ENCODE results near the gene RAPGEF4. TPM values are rescaled to one million over a fixed set of nuclear protein-coding genes. Genes with fewer than 3 reads are reported as not detected.
A peak's percentile ranks its signal among the peaks of the same experiment; 100 is the strongest.

Gene RAPGEF4
- total and polyA plus RNA-seq, 4 donors, result 6.4 to 33.5 (median 8.6) TPM

GRCh38 chr2:172826522-172826921, 90.9 kb downstream of the RAPGEF4 start:
- no peak overlapping the region for H3K9ac ChIP-seq (ENCODE audit: insufficient read depth in 1 of 2, low read length in 2 of 2)
- no peaks in the 10 kb centered on the region for H3K36me3 ChIP-seq (ENCODE audit: control insufficient read depth in 4 of 4, insufficient read depth in 4 of 4, low read length in 4 of 4)
- WGBS, 2 donors, result 95 to 97% methylated on average over 3 of the region's 3 CpGs
- TF ChIP-seq, protein P1, sequence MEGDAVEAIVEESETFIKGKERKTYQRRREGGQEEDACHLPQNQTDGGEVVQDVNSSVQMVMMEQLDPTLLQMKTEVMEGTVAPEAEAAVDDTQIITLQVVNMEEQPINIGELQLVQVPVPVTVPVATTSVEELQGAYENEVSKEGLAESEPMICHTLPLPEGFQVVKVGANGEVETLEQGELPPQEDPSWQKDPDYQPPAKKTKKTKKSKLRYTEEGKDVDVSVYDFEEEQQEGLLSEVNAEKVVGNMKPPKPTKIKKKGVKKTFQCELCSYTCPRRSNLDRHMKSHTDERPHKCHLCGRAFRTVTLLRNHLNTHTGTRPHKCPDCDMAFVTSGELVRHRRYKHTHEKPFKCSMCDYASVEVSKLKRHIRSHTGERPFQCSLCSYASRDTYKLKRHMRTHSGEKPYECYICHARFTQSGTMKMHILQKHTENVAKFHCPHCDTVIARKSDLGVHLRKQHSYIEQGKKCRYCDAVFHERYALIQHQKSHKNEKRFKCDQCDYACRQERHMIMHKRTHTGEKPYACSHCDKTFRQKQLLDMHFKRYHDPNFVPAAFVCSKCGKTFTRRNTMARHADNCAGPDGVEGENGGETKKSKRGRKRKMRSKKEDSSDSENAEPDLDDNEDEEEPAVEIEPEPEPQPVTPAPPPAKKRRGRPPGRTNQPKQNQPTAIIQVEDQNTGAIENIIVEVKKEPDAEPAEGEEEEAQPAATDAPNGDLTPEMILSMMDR (IDR thresholded peaks at IDR 0.05; ENCODE audit: control extremely low read depth, extremely low read depth), result no peak
- no peaks in the 10 kb centered on the region for H3K9me3 ChIP-seq (ENCODE audit: control insufficient read depth in 4 of 4, insufficient read depth in 3 of 4, low read length in 3 of 4)
- no peaks in the 10 kb centered on the region for H3K27me3 ChIP-seq (ENCODE audit: control insufficient read depth in 3 of 3, insufficient read depth in 3 of 3, low read length in 2 of 3)
- DNase-seq (no peak), ATAC-seq (ENCODE audit: insufficient read depth, low FRiP score) (no peak)
- H3K27ac ChIP-seq (ENCODE audit: low read depth in 1 of 2, low read length in 1 of 2), result no peak overlapping the region
- no peak overlapping the region for H3K4me3 ChIP-seq
- H3K4me1 ChIP-seq (ENCODE audit: control insufficient read depth in 5 of 5, insufficient read depth in 5 of 5, low read length in 5 of 5), result no peaks in the 10 kb centered on the region

DNA sequence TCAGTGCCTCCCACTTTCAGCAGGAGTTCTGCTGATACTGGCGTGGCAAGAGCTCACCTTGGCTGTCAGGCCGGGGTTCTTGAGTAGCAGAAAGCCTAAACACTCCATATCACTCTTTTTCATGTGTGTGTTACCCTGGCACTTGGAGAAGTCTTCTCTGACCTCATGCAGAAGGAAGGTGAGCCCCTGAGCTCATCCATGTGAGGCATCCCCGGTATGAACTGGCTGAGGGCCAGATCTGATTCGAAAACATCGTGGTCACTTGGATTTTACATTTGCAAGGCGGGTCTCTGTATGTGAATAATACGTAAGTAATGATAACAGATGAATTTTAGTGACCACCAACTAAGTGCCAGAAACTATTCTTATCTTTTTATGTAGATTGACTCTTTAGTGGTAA, 93.6 kb downstream of the RAPGEF4 start:
- Histone ChIP-seq H3K4me1 (ENCODE audit: control insufficient read depth in 5 of 5, insufficient read depth in 5 of 5, low read length in 5 of 5) (peaks cover 0 to 4% (median 0%) of the 10 kb centered on the region in 5 donors), H3K36me3 (ENCODE audit: control insufficient read depth in 4 of 4, insufficient read depth in 4 of 4, low read length in 4 of 4) (no peaks in the 10 kb centered on the region), H3K27ac (ENCODE audit: low read depth in 1 of 2, low read length in 1 of 2) (peak overlapping the region in 1 of 2 donors; percentile 39), H3K4me3 (no peak overlapping the region), H3K9ac (ENCODE audit: insufficient read depth in 1 of 2, low read length in 2 of 2) (no peak overlapping the region), H3K9me3 (ENCODE audit: control insufficient read depth in 4 of 4, insufficient read depth in 3 of 4, low read length in 3 of 4) (no peaks in the 10 kb centered on the region), H3K27me3 (ENCODE audit: control insufficient read depth in 3 of 3, insufficient read depth in 3 of 3, low read length in 2 of 3) (no peaks in the 10 kb centered on the region)
- no peak for DNase-seq
- TF ChIP-seq, protein P1 (IDR thresholded peaks at IDR 0.05; ENCODE audit: control extremely low read depth, extremely low read depth), result no peak
- WGBS, 2 donors, result 62 to 67% methylated on average over 7 of the region's 7 CpGs
- no peak for ATAC-seq (ENCODE audit: insufficient read depth, low FRiP score)

DNA sequence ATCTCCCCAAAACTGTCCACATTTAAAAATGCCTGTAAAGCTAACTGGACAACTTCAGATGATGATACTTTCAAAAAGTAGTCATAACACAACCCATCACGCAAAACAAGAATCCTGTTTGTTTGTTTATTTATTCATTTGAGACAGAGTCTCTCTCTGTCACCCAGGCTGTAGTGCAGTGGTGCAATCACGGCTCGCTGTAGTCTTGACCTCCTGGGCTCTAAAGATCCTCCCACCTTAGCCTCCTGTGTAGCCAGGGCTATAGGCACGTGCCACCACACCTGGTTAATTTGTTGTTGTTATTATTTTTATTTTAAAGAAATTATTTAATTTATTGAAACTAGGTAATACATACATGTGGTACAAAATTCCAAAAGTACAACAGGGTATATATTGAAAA, 94.8 kb downstream of the RAPGEF4 start:
- no peak for ATAC-seq (ENCODE audit: insufficient read depth, low FRiP score)
- H3K4me3 ChIP-seq, result no peak overlapping the region
- H3K9me3 ChIP-seq (ENCODE audit: control insufficient read depth in 4 of 4, insufficient read depth in 3 of 4, low read length in 3 of 4), result no peaks in the 10 kb centered on the region
- TF ChIP-seq, protein P1 (IDR thresholded peaks at IDR 0.05; ENCODE audit: control extremely low read depth, extremely low read depth), result no peak
- no peaks in the 10 kb centered on the region for H3K36me3 ChIP-seq (ENCODE audit: control insufficient read depth in 4 of 4, insufficient read depth in 4 of 4, low read length in 4 of 4)
- WGBS, 2 donors, result 91 to 92% methylated on average over 4 of the region's 4 CpGs
- H3K9ac ChIP-seq (ENCODE audit: insufficient read depth in 1 of 2, low read length in 2 of 2), result no peak overlapping the region
- DNase-seq, result no peak
- no peaks in the 10 kb centered on the region for H3K27me3 ChIP-seq (ENCODE audit: control insufficient read depth in 3 of 3, insufficient read depth in 3 of 3, low read length in 2 of 3)
- no peak overlapping the region for H3K27ac ChIP-seq (ENCODE audit: low read depth in 1 of 2, low read length in 1 of 2)
- peaks cover 0 to 4% (median 0%) of the 10 kb centered on the region in 5 donors for H3K4me1 ChIP-seq (ENCODE audit: control insufficient read depth in 5 of 5, insufficient read depth in 5 of 5, low read length in 5 of 5)

DNA sequence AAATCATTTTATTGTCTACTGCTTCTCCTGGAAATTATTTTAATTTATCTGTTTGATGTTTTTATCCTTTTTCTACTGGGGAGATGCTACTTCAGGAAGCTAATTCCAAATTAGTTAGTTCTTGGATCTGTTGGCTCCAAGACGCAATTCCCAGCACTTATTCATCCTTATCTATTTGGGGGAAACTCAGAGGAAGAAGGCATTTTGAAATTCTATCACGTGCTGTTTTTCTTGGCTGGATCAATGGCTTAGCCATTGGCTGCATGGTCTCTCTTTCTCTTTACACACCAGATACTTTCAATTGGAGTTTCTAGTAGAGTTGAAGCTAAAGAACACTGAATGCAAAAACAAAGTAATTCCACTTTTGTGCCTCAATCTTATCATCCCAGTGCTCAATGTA, 98.3 kb downstream of the RAPGEF4 start:
- Histone ChIP-seq H3K36me3 (ENCODE audit: control insufficient read depth in 4 of 4, insufficient read depth in 4 of 4, low read length in 4 of 4) (no peaks in the 10 kb centered on the region), H3K27me3 (ENCODE audit: control insufficient read depth in 3 of 3, insufficient read depth in 3 of 3, low read length in 2 of 3) (peaks cover 0 to 2% (median 0%) of the 10 kb centered on the region in 3 donors), H3K27ac (ENCODE audit: low read depth in 1 of 2, low read length in 1 of 2) (peak overlapping the region in 1 of 2 donors; percentile 33), H3K4me1 (ENCODE audit: control insufficient read depth in 5 of 5, insufficient read depth in 5 of 5, low read length in 5 of 5) (peaks cover 0 to 4% (median 0%) of the 10 kb centered on the region in 5 donors), H3K4me3 (no peak overlapping the region), H3K9ac (ENCODE audit: insufficient read depth in 1 of 2, low read length in 2 of 2) (no peak overlapping the region), H3K9me3 (ENCODE audit: control insufficient read depth in 4 of 4, insufficient read depth in 3 of 4, low read length in 3 of 4) (no peaks in the 10 kb centered on the region)
- ATAC-seq (ENCODE audit: insufficient read depth, low FRiP score) (no peak), DNase-seq (no peak)
- WGBS, 2 donors, result 52 to 64% methylated on average over 2 of the region's 2 CpGs
- TF ChIP-seq, protein P1 (IDR thresholded peaks at IDR 0.05; ENCODE audit: control extremely low read depth, extremely low read depth), result no peak
